H1 (cell line): ENCODE results near the gene NUP188. TPM values are rescaled to one million over a fixed set of nuclear protein-coding genes. Genes with fewer than 3 reads are reported as not detected.

ENCODE experiments used
- CTCF ChIA-PET: fragments of 300-600 bp; sonication (Branson Sonifier 250); formaldehyde crosslinking; loops from one replicate; lab custom pipeline; 2021; ENCODE audit not compliant: partially characterized antibody; lab: Charles Lee
- POLR2A ChIA-PET: fragments of 300-600 bp; sonication (Branson Sonifier 250); formaldehyde crosslinking; loops from one replicate; lab custom pipeline; 2021; ENCODE audit warnings: inconsistent platforms; ENCODE audit not compliant: partially characterized antibody; lab: Charles Lee
- DNase-seq, 2 experiments: peaks; one replicate each; pipeline versions ENCODE4 v3.0.0 to v3.0.0-alpha.2; 2010 to 2022; ENCODE audit warnings: low spot score in 2 of 2, low read depth in 1 of 2, mixed read lengths in 1 of 2
- FAIRE-seq: peaks from 2 replicates; lab custom pipeline; 2011; peaks lifted over from hg19 to GRCh38; lab: Jason Lieb, UNC
- H2AFZ ChIP-seq: 2 replicates; pipeline ENCODE4 v1.8.1; 2012; ENCODE audit warnings: low read length, inconsistent platforms
- H2AK5ac ChIP-seq: 2 replicates; pipeline ENCODE4 v1.6.1; 2013; ENCODE audit warnings: low read depth, low read length
- H2BK120ac ChIP-seq: replicated peaks from 2 replicates; pipeline ENCODE3; 2013; ENCODE audit warnings: low read depth, low read length, inconsistent platforms
- H2BK12ac ChIP-seq: 2 replicates; pipeline ENCODE4 v1.6.1; 2013; ENCODE audit warnings: low read depth, low read length
- H2BK15ac ChIP-seq: 2 replicates; pipeline ENCODE4 v1.6.1; 2013; ENCODE audit warnings: low read length
- H2BK20ac ChIP-seq: 2 replicates; pipeline ENCODE4 v1.6.1; 2013; ENCODE audit warnings: low read length
- H2BK5ac ChIP-seq: 2 replicates; pipeline ENCODE4 v1.6.1; 2013; ENCODE audit warnings: low read depth, low read length
- H3K14ac ChIP-seq: 2 replicates; pipeline ENCODE4 v1.6.1; 2013; ENCODE audit warnings: inconsistent platforms; ENCODE audit not compliant: insufficient read length
- H3K18ac ChIP-seq: 2 replicates; pipeline ENCODE4 v1.6.1; 2013; ENCODE audit warnings: low read length; ENCODE audit errors: extremely low read depth
- H3K23ac ChIP-seq: 2 replicates; pipeline ENCODE4 v1.6.1; 2013; ENCODE audit warnings: inconsistent platforms; ENCODE audit not compliant: insufficient read length
- H3K23me2 ChIP-seq: 2 replicates; pipeline ENCODE4 v1.6.1; 2013; ENCODE audit warnings: low read depth, low read length
- H3K27ac ChIP-seq: 2 replicates; pipeline ENCODE4 v1.6.1; 2011; ENCODE audit warnings: low read depth, low read length, inconsistent platforms
- H3K27me3 ChIP-seq, 4 experiments: replicated peaks in 1 of 4; 1 replicate in 1 of 4; 2 replicates in 3 of 4; pipeline versions ENCODE4 v1.6.1 to v1.8.1; 2011 to 2013; ENCODE audit warnings: low read length in 3 of 4, mild to moderate bottlenecking in 3 of 4, inconsistent platforms in 2 of 4, mixed read lengths in 2 of 4, moderate library complexity in 1 of 4; ENCODE audit not compliant: control insufficient read depth in 3 of 4, insufficient read depth in 3 of 4; ENCODE audit errors: extremely low read depth in 1 of 4
- H3K36me3 ChIP-seq, 4 experiments: 2 replicates each; pipeline versions ENCODE4 v1.6.1 to v1.8.1; 2011 to 2013; ENCODE audit warnings: mild to moderate bottlenecking in 4 of 4, low read length in 3 of 4, moderate library complexity in 2 of 4, control low read depth in 1 of 4, inconsistent platforms in 1 of 4; ENCODE audit not compliant: insufficient read depth in 4 of 4, control insufficient read depth in 2 of 4
- H3K4ac ChIP-seq: replicated peaks from 2 replicates; pipeline ENCODE3; 2013; ENCODE audit warnings: low read length, low read depth, mixed read lengths, inconsistent platforms; ENCODE audit not compliant: insufficient read length
- H3K4me1 ChIP-seq, 4 experiments: replicated peaks in 1 of 4; 1 replicate in 1 of 4; 2 replicates in 3 of 4; pipeline versions ENCODE4 v1.6.1 to v1.8.1; 2011 to 2013; ENCODE audit warnings: low read length in 3 of 4, inconsistent platforms in 2 of 4, mixed read lengths in 1 of 4; ENCODE audit not compliant: insufficient read depth in 4 of 4, control insufficient read depth in 3 of 4
- H3K4me2 ChIP-seq, 2 experiments: 2 replicates each; pipeline versions ENCODE4 v1.6.1 to v1.8.1; 2011 to 2013; ENCODE audit warnings: low read depth in 2 of 2, low read length in 2 of 2, control low read depth in 1 of 2, inconsistent platforms in 1 of 2, mild to moderate bottlenecking in 1 of 2; ENCODE audit not compliant: insufficient read depth in 1 of 2
- H3K4me3 ChIP-seq, 4 experiments: fragments of 200-600, 300-600 bp in 1 of 4; sonication (generic), shearing (Covaris generic), sonication (Bioruptor Twin) in 1 of 4; 2 replicates each; pipeline versions ENCODE4 v1.5.1 to v1.8.1; 2011 to 2016; ENCODE audit warnings: low read length in 4 of 4, low read depth in 3 of 4, control low read depth in 2 of 4, inconsistent platforms in 2 of 4, mild to moderate bottlenecking in 2 of 4, mixed read lengths in 1 of 4, moderate library complexity in 1 of 4; ENCODE audit not compliant: insufficient read depth in 2 of 4; ENCODE audit errors: extremely low read depth in 1 of 4
- H3K56ac ChIP-seq: replicated peaks from 2 replicates; pipeline ENCODE3; 2013; ENCODE audit warnings: low read depth, mild to moderate bottlenecking, mixed read lengths, low read length, inconsistent platforms; ENCODE audit not compliant: insufficient read length
- H3K79me1 ChIP-seq: 2 replicates; pipeline ENCODE4 v1.6.1; 2013; ENCODE audit warnings: low read depth, low read length, control low read depth
- H3K79me2 ChIP-seq, 2 experiments: 2 replicates each; pipeline versions ENCODE4 v1.6.1 to v1.8.1; 2012 to 2013; ENCODE audit warnings: low read length in 2 of 2, mild to moderate bottlenecking in 2 of 2, inconsistent platforms in 1 of 2; ENCODE audit not compliant: insufficient read depth in 2 of 2, control insufficient read depth in 1 of 2
- H3K9ac ChIP-seq, 4 experiments: replicated peaks in 1 of 4; 1 replicate in 1 of 4; 2 replicates in 3 of 4; pipeline versions ENCODE4 v1.6.1 to v1.8.1; 2011 to 2013; ENCODE audit warnings: low read depth in 3 of 4, low read length in 3 of 4, control low read depth in 2 of 4, mild to moderate bottlenecking in 2 of 4, moderate library complexity in 2 of 4, inconsistent platforms in 1 of 4; ENCODE audit errors: extremely low read depth in 1 of 4
- H3K9me3 ChIP-seq, 2 experiments: 2 replicates each; pipeline versions ENCODE4 v1.6.1 to v1.8.1; 2012 to 2013; ENCODE audit warnings: mild to moderate bottlenecking in 2 of 2, moderate library complexity in 2 of 2, control low read depth in 1 of 2, inconsistent platforms in 1 of 2, low read depth in 1 of 2, low read length in 1 of 2, mixed read lengths in 1 of 2; ENCODE audit not compliant: insufficient read depth in 2 of 2
- H4K20me1 ChIP-seq, 2 experiments: replicated peaks in 1 of 2; 2 replicates each; pipeline versions ENCODE3 to v1.8.1; 2011 to 2013; ENCODE audit warnings: inconsistent platforms in 2 of 2, low read length in 2 of 2, mild to moderate bottlenecking in 1 of 2; ENCODE audit not compliant: insufficient read depth in 2 of 2, control insufficient read depth in 1 of 2
- H4K5ac ChIP-seq: 2 replicates; pipeline ENCODE4 v1.6.1; 2013; ENCODE audit warnings: low read length, low read depth, mixed read lengths, inconsistent platforms; ENCODE audit not compliant: insufficient read length
- H4K8ac ChIP-seq: 2 replicates; pipeline ENCODE4 v1.8.0; 2013; ENCODE audit warnings: mild to moderate bottlenecking, moderate library complexity, low read length, inconsistent platforms; ENCODE audit not compliant: insufficient read depth; ENCODE audit errors: extremely low read depth
- H4K91ac ChIP-seq: replicated peaks from 2 replicates; pipeline ENCODE3; 2013; ENCODE audit warnings: low read length, mixed read lengths, inconsistent platforms; ENCODE audit not compliant: insufficient read length
- CTBP2 ChIP-seq: IDR thresholded peaks from 2 replicates; pipeline ENCODE4 v1.7.0; 2011; ENCODE audit warnings: borderline replicate concordance, mild to moderate bottlenecking, moderate library complexity, mixed read lengths, low read length; ENCODE audit not compliant: insufficient read depth, insufficient read length
- JUN ChIP-seq: IDR thresholded peaks from 2 replicates; pipeline ENCODE4 v1.6.1; 2011; ENCODE audit warnings: low read depth, mild to moderate bottlenecking, improper control_type of control experiment, low read length
- RAD21 ChIP-seq, 2 experiments: IDR thresholded peaks in 1 of 2; conservative IDR thresholded peaks in 1 of 2; 2 replicates each; pipeline ENCODE4 v1.6.1; 2011; ENCODE audit warnings: low read depth in 2 of 2, low read length in 2 of 2, improper control_type of control experiment in 1 of 2, inconsistent platforms in 1 of 2, mild to moderate bottlenecking in 1 of 2, moderate library complexity in 1 of 2
- SIN3A ChIP-seq, 2 experiments: IDR thresholded peaks in 1 of 2; conservative IDR thresholded peaks in 1 of 2; 2 replicates each; pipeline ENCODE4 v1.6.1; 2011 to 2012; ENCODE audit warnings: low read length in 2 of 2, improper control_type of control experiment in 1 of 2, low read depth in 1 of 2, mild to moderate bottlenecking in 1 of 2
- SIRT6 ChIP-seq: IDR thresholded peaks from one replicate; pipeline ENCODE4 v1.7.1; 2012; ENCODE audit warnings: low read length, inconsistent platforms
- TBP ChIP-seq: IDR thresholded peaks from 2 replicates; pipeline ENCODE4 v1.6.1; 2011; ENCODE audit warnings: low read depth, low read length, improper control_type of control experiment
- WGBS, 2 experiments: shearing (Covaris generic) in 1 of 2; methylation state at CpG; one replicate each; pipeline versions ENCODE4 v1.1.6 to v1.1.7; 2013 to 2015; ENCODE audit warnings: low lambda C conversion rate in 2 of 2, mixed read lengths in 2 of 2, inconsistent platforms in 1 of 2, low coverage in 1 of 2, missing lambda C conversion rate in 1 of 2; ENCODE audit not compliant: insufficient replicate concordance in 2 of 2, insufficient coverage in 1 of 2, insufficient read length in 1 of 2; ENCODE audit errors: extremely low coverage in 1 of 2, missing lambda C conversion rate in 1 of 2; 5-methylcytosine and 5-hydroxymethylcytosine counted together
- polyA plus RNA-seq, 7 experiments: library from polyadenylated mRNA; depleted of rRNA in 3 of 7; stranded (reverse) in 5 of 7; unstranded in 2 of 7; fragments of >200 nt in 5 of 7; fragments of 200-250 nt in 2 of 7; gene quantifications; 1 replicate in 5 of 7; 2 replicates in 1 of 7; 4 replicates in 1 of 7; pipeline versions ENCODE4 v1.2.1 to v1.2.3, GENCODE V29; 2011 to 2013; ENCODE audit warnings: missing spikeins in 2 of 7, mixed read lengths in 2 of 7
- total RNA-seq: library from RNA; stranded (reverse); fragmentation: NEBNext Ultra II Directional; extraction: Animal tissue kit (Norgen Biotek cat#: 25700); gene quantifications from 2 replicates; pipeline ENCODE4 v1.2.1, GENCODE V29; 2021

NUP188 gene
- total and polyA plus RNA-seq, 2 of the 8 experiments (the other 6 are each of a cell fraction or from before 2014, with no cell fraction given) = 90.1 to 111 TPM

- DNase-seq = no peak
- ChIA-PET CTCF (interaction anchor here (0.6 to 7.6 kb wide), 5 partner anchors 9 to 1062 kb away, joined by 3 to 89 read pairs (median 3); partner anchors contain the start of gene ENDOG), POLR2A (interaction anchor here (1.3 kb wide), 1 partner anchor 18 kb away, joined by 4 read pairs; no protein-coding TSS in a partner anchor)
- no peaks in the 10 kb centered on the region for H3K27me3 ChIP-seq
- H4K5ac ChIP-seq = no peak overlapping the region
- H3K4me2 ChIP-seq = no peak overlapping the region
- no peak overlapping the region for H3K4ac ChIP-seq
- no peaks in the 10 kb centered on the region for H3K23me2 ChIP-seq
- H4K91ac ChIP-seq = no peak overlapping the region
- no peak overlapping the region for H2BK15ac ChIP-seq
- H2BK5ac ChIP-seq = no peak overlapping the region
- no peak for FAIRE-seq
- H4K8ac ChIP-seq = no peak overlapping the region
- no peak overlapping the region for H3K56ac ChIP-seq
- H2BK20ac ChIP-seq = no peak overlapping the region
- 90% methylated on average over 8 of the region's 8 CpGs; no CpG with 5 or more reads in 1 of the 2 experiments for WGBS, 2 experiments
- H3K9ac ChIP-seq = no peak overlapping the region
- TF ChIP-seq RAD21 (IDR thresholded peaks at IDR 0.05 in 1 of 2, conservative IDR thresholded peaks at IDR 0.05 in 1 of 2; ENCODE audit: low read depth in 2 of 2, low read length in 2 of 2) (no peak), TBP (no peak), JUN (no peak), CTBP2 (no peak), SIRT6 (no peak), SIN3A (conservative IDR thresholded peaks at IDR 0.05 in 1 of 2, IDR thresholded peaks at IDR 0.05 in 1 of 2; ENCODE audit: low read depth in 1 of 2, low read length in 2 of 2) (no peak)
- H3K79me1 ChIP-seq = no peaks in the 10 kb centered on the region
- H3K4me3 ChIP-seq = no peak overlapping the region
- no peak overlapping the region for H2AFZ ChIP-seq
- H3K14ac ChIP-seq = no peak overlapping the region
- H3K36me3 ChIP-seq = peaks cover 0 to 5% (median 0%) of the 10 kb centered on the region in 4 experiments; a peak in 1 of 8 replicates
- no peak overlapping the region for H3K23ac ChIP-seq
- H3K18ac ChIP-seq = no peak overlapping the region
- H3K27ac ChIP-seq = no peak overlapping the region
- no peak overlapping the region for H2BK120ac ChIP-seq
- H2BK12ac ChIP-seq = no peak overlapping the region
- H2AK5ac ChIP-seq = no peak overlapping the region
- H3K79me2 ChIP-seq = peaks cover 0 to 23% of the 10 kb centered on the region in 2 experiments; a peak in 2 of 4 replicates
- peaks cover 2 to 10% of the 10 kb centered on the region in 2 experiments for H4K20me1 ChIP-seq
- H3K9me3 ChIP-seq = no peaks in the 10 kb centered on the region
- H3K4me1 ChIP-seq = peaks cover 0 to 6% (median 2%) of the 10 kb centered on the region in 4 experiments; a peak in 3 of 7 replicates
Measured at GRCh38 chr9:129021091-129021490, 73.6 kb downstream of the NUP188 start.
